ENCODE measurements around the gene SENP8.

The SENP8 gene

DNA sequence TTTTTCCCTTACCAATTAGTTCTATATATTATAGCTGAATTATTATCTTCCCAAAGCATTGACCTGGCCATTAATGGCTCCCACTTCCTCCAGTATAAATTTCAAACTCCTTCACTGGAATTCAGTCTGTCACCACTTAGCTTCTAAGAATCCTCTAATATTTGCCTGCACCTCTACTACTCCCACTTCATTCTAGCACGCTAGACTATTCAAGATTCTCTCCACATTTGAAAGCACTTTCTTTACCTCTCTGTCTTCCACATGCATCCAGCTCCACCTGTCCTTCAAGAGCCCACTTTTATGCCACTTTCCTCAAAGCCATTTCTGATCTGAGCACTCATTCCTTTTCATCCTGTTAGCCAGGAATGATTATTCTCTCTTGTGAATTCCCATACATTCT lies 15.0 kb downstream of the SENP8 start:
- TF ChIP-seq, protein P1, sequence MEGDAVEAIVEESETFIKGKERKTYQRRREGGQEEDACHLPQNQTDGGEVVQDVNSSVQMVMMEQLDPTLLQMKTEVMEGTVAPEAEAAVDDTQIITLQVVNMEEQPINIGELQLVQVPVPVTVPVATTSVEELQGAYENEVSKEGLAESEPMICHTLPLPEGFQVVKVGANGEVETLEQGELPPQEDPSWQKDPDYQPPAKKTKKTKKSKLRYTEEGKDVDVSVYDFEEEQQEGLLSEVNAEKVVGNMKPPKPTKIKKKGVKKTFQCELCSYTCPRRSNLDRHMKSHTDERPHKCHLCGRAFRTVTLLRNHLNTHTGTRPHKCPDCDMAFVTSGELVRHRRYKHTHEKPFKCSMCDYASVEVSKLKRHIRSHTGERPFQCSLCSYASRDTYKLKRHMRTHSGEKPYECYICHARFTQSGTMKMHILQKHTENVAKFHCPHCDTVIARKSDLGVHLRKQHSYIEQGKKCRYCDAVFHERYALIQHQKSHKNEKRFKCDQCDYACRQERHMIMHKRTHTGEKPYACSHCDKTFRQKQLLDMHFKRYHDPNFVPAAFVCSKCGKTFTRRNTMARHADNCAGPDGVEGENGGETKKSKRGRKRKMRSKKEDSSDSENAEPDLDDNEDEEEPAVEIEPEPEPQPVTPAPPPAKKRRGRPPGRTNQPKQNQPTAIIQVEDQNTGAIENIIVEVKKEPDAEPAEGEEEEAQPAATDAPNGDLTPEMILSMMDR (conservative IDR thresholded peaks at IDR 0.05) = no peak
- TF ChIP-seq ZFX (IDR thresholded peaks at IDR 0.05) = no peak
- no peak overlapping the region for H3K27ac ChIP-seq

DNA sequence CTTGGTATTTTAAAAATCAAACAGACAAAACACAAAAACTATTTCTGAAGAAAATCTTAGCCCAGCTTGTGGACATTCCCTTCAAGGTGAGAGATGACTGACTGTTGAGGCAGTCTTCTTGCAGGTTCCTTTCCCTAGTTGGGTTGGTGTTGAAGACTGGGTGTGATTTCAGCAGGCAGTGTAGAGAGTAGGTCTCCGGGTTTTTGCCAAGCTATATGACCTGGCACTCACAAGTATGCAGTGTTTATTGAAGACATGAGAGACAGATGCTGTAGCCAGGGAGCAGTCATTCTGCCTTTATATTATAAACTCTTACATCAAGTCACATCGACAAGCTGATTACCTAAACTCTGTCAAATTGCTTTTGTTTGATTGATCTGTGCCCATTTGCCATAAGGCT lies 17.5 kb downstream of the SENP8 start:
- no peak overlapping the region for H3K27ac ChIP-seq

DNA sequence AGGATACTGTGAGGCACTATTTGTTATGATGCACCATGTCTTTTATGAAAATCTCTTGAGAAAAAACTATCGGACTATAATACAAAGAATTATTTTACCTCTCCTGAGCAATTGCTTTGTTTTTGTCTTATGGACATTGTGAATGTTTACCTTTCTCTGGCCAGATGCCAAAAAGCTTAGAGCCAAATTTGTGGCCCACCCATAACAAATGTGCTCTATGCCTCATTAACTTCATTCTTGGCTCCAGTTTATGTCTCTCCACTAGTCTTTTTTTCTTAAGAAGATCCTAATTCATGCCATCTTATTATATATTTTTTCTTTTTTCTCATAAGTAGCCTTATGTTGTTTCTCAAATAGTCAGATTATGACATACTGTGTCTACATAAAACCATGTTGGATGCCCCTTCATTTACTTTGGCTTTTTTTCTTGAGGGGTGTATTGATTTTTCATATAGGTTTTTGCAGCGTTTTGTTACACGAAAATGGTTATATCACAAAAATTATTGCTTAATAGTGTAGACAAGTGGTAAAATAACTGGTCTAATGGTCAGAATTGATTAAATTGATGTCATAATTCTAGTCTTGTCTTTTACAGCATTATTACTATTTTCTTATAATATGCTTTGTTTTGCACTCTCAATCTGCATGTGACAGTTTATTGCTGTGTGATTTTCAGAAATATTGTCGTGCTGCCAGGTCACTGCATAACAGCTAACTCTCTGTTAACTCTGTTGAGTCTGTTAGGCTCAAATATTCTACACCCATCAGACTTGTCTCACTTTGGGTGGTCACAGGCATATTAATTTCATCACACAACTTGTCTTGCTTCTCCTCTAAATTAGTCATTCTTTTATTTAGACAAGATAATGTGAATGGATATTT lies 18.2 kb downstream of the SENP8 start:
- TF ChIP-seq ZFX (IDR thresholded peaks at IDR 0.05) = no peak
- TF ChIP-seq, protein P1 (conservative IDR thresholded peaks at IDR 0.05) = no peak
- no peak overlapping the region for H3K27ac ChIP-seq

More for the DNA sequence above, 17.5 kb downstream of the SENP8 start:
- no peak for TF ChIP-seq ZFX (IDR thresholded peaks at IDR 0.05)

DNA sequence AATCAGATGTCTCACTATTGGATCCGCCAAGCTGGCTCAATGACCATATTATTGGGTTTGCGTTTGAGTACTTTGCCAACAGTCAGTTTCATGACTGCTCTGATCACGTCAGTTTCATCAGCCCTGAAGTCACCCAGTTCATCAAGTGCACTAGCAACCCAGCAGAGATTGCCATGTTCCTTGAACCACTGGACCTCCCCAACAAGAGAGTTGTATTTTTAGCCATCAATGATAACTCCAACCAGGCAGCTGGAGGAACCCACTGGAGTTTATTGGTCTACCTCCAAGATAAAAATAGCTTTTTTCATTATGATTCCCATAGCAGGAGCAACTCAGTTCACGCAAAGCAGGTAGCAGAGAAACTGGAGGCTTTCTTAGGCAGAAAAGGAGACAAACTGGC lies 21.5 kb downstream of the SENP8 start:
- TF ChIP-seq, protein P1 (conservative IDR thresholded peaks at IDR 0.05) = no peak
- no peak for TF ChIP-seq ZFX (IDR thresholded peaks at IDR 0.05)
- no peak overlapping the region for H3K27ac ChIP-seq

DNA sequence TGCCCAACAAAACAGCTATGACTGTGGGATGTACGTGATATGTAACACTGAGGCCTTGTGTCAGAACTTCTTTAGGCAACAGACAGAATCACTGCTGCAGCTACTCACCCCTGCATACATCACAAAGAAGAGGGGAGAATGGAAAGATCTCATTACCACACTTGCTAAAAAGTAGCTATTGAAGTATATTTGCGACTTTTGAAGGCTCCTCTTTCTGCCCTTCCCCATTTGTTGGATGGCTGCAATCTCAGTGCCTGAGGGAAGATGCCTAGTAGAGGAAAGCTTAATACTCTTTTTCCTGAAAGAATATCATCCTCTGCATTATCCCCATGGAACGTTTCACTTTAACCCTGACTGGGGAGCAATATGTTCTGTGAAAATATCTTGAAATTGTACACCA lies 21.9 kb downstream of the SENP8 start:
- no peak for TF ChIP-seq ZFX (IDR thresholded peaks at IDR 0.05)

DNA sequence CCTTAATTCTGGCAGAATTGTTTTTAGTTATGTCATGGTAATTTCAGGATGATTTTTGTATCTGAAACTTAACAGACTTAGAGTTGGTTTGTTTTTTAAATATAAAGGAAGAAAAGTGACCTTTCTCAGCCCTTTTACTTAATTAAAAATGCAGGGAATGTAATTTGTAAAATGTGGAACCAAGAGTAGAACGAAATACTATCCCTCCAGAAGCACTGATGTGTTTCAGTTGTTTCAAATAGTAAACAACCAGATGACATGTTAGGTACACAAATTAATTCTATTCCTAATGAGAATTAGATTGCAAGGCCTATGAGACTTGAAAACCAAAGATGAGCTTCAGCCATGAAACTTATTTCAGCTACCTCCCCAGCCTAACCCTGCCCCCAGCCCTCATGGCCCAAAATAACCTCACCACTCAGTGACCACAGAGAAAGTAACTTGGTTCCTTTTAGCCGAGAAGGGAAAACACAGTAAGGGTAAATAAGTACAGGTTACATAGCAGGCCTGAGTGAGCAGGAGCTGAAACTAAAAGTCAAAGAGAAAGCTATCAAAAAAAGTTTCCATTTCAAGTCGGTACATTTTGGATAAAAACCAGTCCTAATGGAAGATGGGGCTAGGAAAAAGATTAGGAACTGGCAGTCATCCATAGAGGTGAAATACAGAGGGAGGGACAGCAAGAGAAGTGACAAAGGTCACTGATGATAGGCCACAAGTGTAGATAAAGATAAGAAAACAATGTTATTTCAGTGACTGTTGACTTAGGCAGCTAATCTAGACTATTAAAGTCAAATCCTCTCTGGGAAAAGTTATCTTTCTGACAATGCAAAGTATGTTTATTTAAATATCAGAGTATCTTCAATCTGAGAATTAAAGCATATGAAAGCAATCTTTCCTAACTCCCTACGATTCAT lies 23.2 kb downstream of the SENP8 start:
- no peak overlapping the region for H3K27ac ChIP-seq
- no peak for TF ChIP-seq ZFX (IDR thresholded peaks at IDR 0.05)
- TF ChIP-seq, protein P1 (conservative IDR thresholded peaks at IDR 0.05) = no peak

More for the DNA sequence above, 21.9 kb downstream of the SENP8 start:
- H3K27ac ChIP-seq = no peak overlapping the region

DNA sequence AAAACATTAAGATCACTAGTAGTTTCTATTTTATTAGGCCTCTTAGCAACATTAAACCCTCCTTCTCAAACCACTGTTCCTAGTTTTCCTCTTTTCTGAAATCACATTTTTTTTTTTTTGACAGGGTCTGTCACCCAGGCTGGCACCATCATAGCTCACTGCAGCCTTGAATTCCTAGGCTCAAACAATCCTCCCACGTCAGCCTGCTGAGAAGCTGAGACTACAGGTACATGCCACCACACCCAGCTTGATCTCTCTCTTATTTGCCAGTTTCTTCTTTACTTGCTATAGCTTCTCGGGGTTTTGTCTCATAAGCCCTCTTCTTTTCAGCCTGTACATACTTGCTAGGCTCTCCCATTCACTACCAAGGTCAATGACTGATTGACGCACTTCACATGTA lies 28.0 kb downstream of the SENP8 start:
- no peak for TF ChIP-seq ZFX (IDR thresholded peaks at IDR 0.05)
- TF ChIP-seq, protein P1 (conservative IDR thresholded peaks at IDR 0.05) = no peak
- no peak overlapping the region for H3K27ac ChIP-seq

DNA sequence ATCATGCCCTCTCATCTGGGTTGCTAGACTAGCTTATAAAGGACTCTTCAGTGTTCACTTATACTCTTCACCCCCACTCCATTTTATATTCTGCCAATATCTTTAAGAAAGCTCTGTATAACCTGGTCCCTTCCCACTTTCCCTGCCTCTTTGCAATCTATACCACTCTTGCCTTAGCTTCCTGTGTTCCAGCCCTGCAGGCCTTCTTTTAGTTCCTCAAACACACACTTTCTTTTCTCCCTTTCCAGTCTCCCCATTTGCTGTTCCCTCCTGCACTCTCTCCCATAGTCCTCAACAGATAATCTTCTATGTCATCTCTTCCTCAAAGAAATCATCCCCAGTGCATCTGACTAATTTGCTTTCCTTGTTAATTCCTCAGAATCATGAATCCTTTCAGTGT lies 28.7 kb downstream of the SENP8 start:
- TF ChIP-seq, protein P1 (conservative IDR thresholded peaks at IDR 0.05) = no peak
- TF ChIP-seq ZFX (IDR thresholded peaks at IDR 0.05) = no peak
- no peak overlapping the region for H3K27ac ChIP-seq
